Adipocyte (in vitro differentiated cells): ENCODE results near the gene KRTAP19-1.

ENCODE experiments used
- DNase-seq: peaks from one replicate; pipeline ENCODE4 v3.0.0-alpha.2; 2015; ENCODE audit warnings: low read depth
- H3K27me3 ChIP-seq: replicated peaks from 2 replicates; pipeline ENCODE4 v1.7.0; 2013; ENCODE audit warnings: mild to moderate bottlenecking, low read length, moderate library complexity; ENCODE audit not compliant: control insufficient read depth, insufficient read depth
- H3K36me3 ChIP-seq: 2 replicates; pipeline ENCODE4 v1.7.0; 2013; ENCODE audit warnings: low read length, mild to moderate bottlenecking, moderate library complexity; ENCODE audit not compliant: control insufficient read depth, insufficient read depth, severe bottlenecking
- H3K4me1 ChIP-seq: 2 replicates; pipeline ENCODE4 v1.7.0; 2013; ENCODE audit warnings: mild to moderate bottlenecking, low read length, moderate library complexity; ENCODE audit not compliant: control insufficient read depth, insufficient read depth
- H3K4me3 ChIP-seq: 2 replicates; pipeline ENCODE4 v1.7.0; 2013; ENCODE audit warnings: mild to moderate bottlenecking, low read length, moderate library complexity
- H3K9ac ChIP-seq: 2 replicates; pipeline ENCODE4 v1.7.0; 2013; ENCODE audit warnings: mild to moderate bottlenecking, low read length, moderate library complexity
- H3K9me3 ChIP-seq: 2 replicates; pipeline ENCODE4 v1.7.0; 2013; ENCODE audit warnings: mild to moderate bottlenecking, low read length, moderate library complexity; ENCODE audit not compliant: control insufficient read depth

The KRTAP19-1 gene

GRCh38 chr21:30478004-30478403 is 2.2 kb downstream of the KRTAP19-1 start:
- Histone ChIP-seq H3K27me3 (no peaks in the 10 kb centered on the region), H3K9ac (no peak overlapping the region), H3K9me3 (no peaks in the 10 kb centered on the region), H3K36me3 (no peaks in the 10 kb centered on the region), H3K4me3 (no peak overlapping the region), H3K4me1 (no peaks in the 10 kb centered on the region)
- no peak for DNase-seq

- H3K27me3 ChIP-seq = peaks cover 3% of the 10 kb centered on the region
- no peak for DNase-seq
- no peaks in the 10 kb centered on the region for H3K4me1 ChIP-seq
- no peaks in the 10 kb centered on the region for H3K9me3 ChIP-seq
- H3K9ac ChIP-seq = no peak overlapping the region
- H3K36me3 ChIP-seq = no peaks in the 10 kb centered on the region
- no peak overlapping the region for H3K4me3 ChIP-seq
Measured at GRCh38 chr21:30468900-30469714, 11.1 kb downstream of the KRTAP19-1 start.

- H3K9me3 ChIP-seq = no peaks in the 10 kb centered on the region
- H3K27me3 ChIP-seq = no peaks in the 10 kb centered on the region
- H3K9ac ChIP-seq = no peak overlapping the region
- H3K4me3 ChIP-seq = no peak overlapping the region
- peak; percentile 5 for DNase-seq
- H3K36me3 ChIP-seq = no peaks in the 10 kb centered on the region
- no peaks in the 10 kb centered on the region for H3K4me1 ChIP-seq
Measured at GRCh38 chr21:30463713-30464112, 16.5 kb downstream of the KRTAP19-1 start.

- no peak for DNase-seq
- H3K27me3 ChIP-seq = no peaks in the 10 kb centered on the region
- no peak overlapping the region for H3K9ac ChIP-seq
- H3K9me3 ChIP-seq = no peaks in the 10 kb centered on the region
- H3K36me3 ChIP-seq = no peaks in the 10 kb centered on the region
- no peak overlapping the region for H3K4me3 ChIP-seq
- no peaks in the 10 kb centered on the region for H3K4me1 ChIP-seq
Measured at GRCh38 chr21:30448514-30448913, 31.7 kb downstream of the KRTAP19-1 start.

GRCh38 chr21:30447056-30447455 is 33.1 kb downstream of the KRTAP19-1 start:
- Histone ChIP-seq H3K36me3 (no peaks in the 10 kb centered on the region), H3K27me3 (no peaks in the 10 kb centered on the region), H3K4me1 (no peaks in the 10 kb centered on the region)

GRCh38 chr21:30444204-30444603 is 36.0 kb downstream of the KRTAP19-1 start:
- no peak for DNase-seq
- H3K4me1 ChIP-seq = no peaks in the 10 kb centered on the region
- no peak overlapping the region for H3K4me3 ChIP-seq
- H3K36me3 ChIP-seq = no peaks in the 10 kb centered on the region
- no peaks in the 10 kb centered on the region for H3K9me3 ChIP-seq
- H3K9ac ChIP-seq = no peak overlapping the region
- no peaks in the 10 kb centered on the region for H3K27me3 ChIP-seq

More at GRCh38 chr21:30447056-30447455, 33.1 kb downstream of the KRTAP19-1 start:
- Histone ChIP-seq H3K9me3 (no peaks in the 10 kb centered on the region), H3K4me3 (no peak overlapping the region), H3K9ac (no peak overlapping the region)
- no peak for DNase-seq

- Histone ChIP-seq H3K27me3 (no peaks in the 10 kb centered on the region), H3K4me1 (no peaks in the 10 kb centered on the region), H3K36me3 (no peaks in the 10 kb centered on the region), H3K4me3 (no peak overlapping the region), H3K9ac (no peak overlapping the region), H3K9me3 (no peaks in the 10 kb centered on the region)
- no peak for DNase-seq
Measured at GRCh38 chr21:30443226-30443625, 36.9 kb downstream of the KRTAP19-1 start.

GRCh38 chr21:30439975-30440374 is 40.2 kb downstream of the KRTAP19-1 start, which contains the start of gene KRTAP15-1:
Gene KRTAP15-1, plus strand, starts transcription at chr21:30440275. Its CDS starts 53 bp downstream, at chr21:30440328.
- H3K9me3 ChIP-seq = no peaks in the 10 kb centered on the region
- no peaks in the 10 kb centered on the region for H3K4me1 ChIP-seq
- DNase-seq = no peak
- no peak within 1 kb of the TSS for H3K4me3 ChIP-seq
- H3K36me3 ChIP-seq = no peaks in the 10 kb centered on the region
- H3K27me3 ChIP-seq = no peaks in the 10 kb centered on the region
- H3K9ac ChIP-seq = no peak within 1 kb of the TSS

- no peak for DNase-seq
- H3K9ac ChIP-seq = no peak overlapping the region
- H3K4me3 ChIP-seq = no peak overlapping the region
- no peaks in the 10 kb centered on the region for H3K36me3 ChIP-seq
- H3K9me3 ChIP-seq = no peaks in the 10 kb centered on the region
- H3K4me1 ChIP-seq = no peaks in the 10 kb centered on the region
- no peaks in the 10 kb centered on the region for H3K27me3 ChIP-seq
Measured at GRCh38 chr21:30437010-30437565, 43.1 kb downstream of the KRTAP19-1 start.

GRCh38 chr21:30434033-30434631 is 46.0 kb downstream of the KRTAP19-1 start:
- no peaks in the 10 kb centered on the region for H3K4me1 ChIP-seq
- no peaks in the 10 kb centered on the region for H3K9me3 ChIP-seq
- peaks cover 3% of the 10 kb centered on the region for H3K27me3 ChIP-seq
- H3K4me3 ChIP-seq = no peak overlapping the region
- DNase-seq = peak; percentile 11
- H3K9ac ChIP-seq = no peak overlapping the region
- H3K36me3 ChIP-seq = no peaks in the 10 kb centered on the region

- H3K9me3 ChIP-seq = no peaks in the 10 kb centered on the region
- H3K36me3 ChIP-seq = no peaks in the 10 kb centered on the region
- no peak for DNase-seq
- H3K4me1 ChIP-seq = no peaks in the 10 kb centered on the region
- H3K4me3 ChIP-seq = no peak within 1 kb of the TSS
- no peak within 1 kb of the TSS for H3K9ac ChIP-seq
- H3K27me3 ChIP-seq = peaks cover 3% of the 10 kb centered on the region
Measured at GRCh38 chr21:30430170-30430655, 50.0 kb downstream of the KRTAP19-1 start, which contains the start of gene KRTAP13-4. Gene KRTAP13-4, plus strand, starts transcription at chr21:30430220. Its CDS starts 56 bp downstream, at chr21:30430276.
